BLaER1 treated with 17β-estradiol and CSF1 and Interleukin-3, amounts not matched to agents 10 nM and 100 nM (cell line): ENCODE data around the gene SLC9A8.
"Not testable (repeated sequence)": the region's sequence is repeated elsewhere in the genome, so short reads cannot be mapped to it uniquely, and the experiment has no call there.

Experiments
- H3K27ac ChIP-seq, 11 experiments: shearing (Covaris generic); formaldehyde crosslinking; 2 replicates each; pipeline ENCODE4 v1.8.1; 2022
- H3K27me3 ChIP-seq, 11 experiments: shearing (Covaris generic); formaldehyde crosslinking; 2 replicates each; pipeline ENCODE4 v1.8.1; 2022
- H3K36me3 ChIP-seq, 11 experiments: shearing (Covaris generic); formaldehyde crosslinking; 2 replicates each; pipeline ENCODE4 v1.8.1; 2022
- H3K4me1 ChIP-seq, 10 experiments: shearing (Covaris generic); formaldehyde crosslinking; 2 replicates each; pipeline ENCODE4 v1.8.1; 2022
- H3K4me2 ChIP-seq, 11 experiments: shearing (Covaris generic); formaldehyde crosslinking; 2 replicates each; pipeline ENCODE4 v1.8.1; 2022
- H3K4me3 ChIP-seq, 10 experiments: shearing (Covaris generic); formaldehyde crosslinking; 2 replicates each; pipeline ENCODE4 v1.8.1; 2022
- H3K9ac ChIP-seq, 11 experiments: shearing (Covaris generic); formaldehyde crosslinking; 2 replicates each; pipeline ENCODE4 v1.8.1; 2022
- H3K9me3 ChIP-seq, 11 experiments: shearing (Covaris generic); formaldehyde crosslinking; replicated peaks in 1 of 11; 2 replicates each; pipeline ENCODE4 v1.8.1; 2022
- H4K20me1 ChIP-seq, 11 experiments: shearing (Covaris generic); formaldehyde crosslinking; 2 replicates each; pipeline ENCODE4 v1.8.1; 2022
- Cebpa-rat ChIP-seq, 11 experiments: shearing (Covaris generic); IDR thresholded peaks; 2 replicates each; pipeline ENCODE4 v1.8.1; 2022

The SLC9A8 gene

GRCh38 chr20:49893242-49894072, 80.8 kb downstream of the SLC9A8 start:
- no peak for TF ChIP-seq Cebpa-rat (IDR thresholded peaks at IDR 0.05)
- Histone ChIP-seq H3K4me2 (peak overlapping the region in 8 of 11 experiments; percentile 13 to 92 (median 74); a peak in 11 of 22 replicates), H3K4me1 (peaks cover 51 to 74% (median 70%) of the 10 kb centered on the region in 10 experiments), H3K4me3 (no peak overlapping the region), H3K27ac (peak overlapping the region in 7 of 11 experiments; percentile 49 to 88 (median 79); a peak in 14 of 22 replicates), H3K27me3 (no peaks in the 10 kb centered on the region), H3K9me3 (peaks cover 0 to 9% (median 6%) of the 10 kb centered on the region in 11 experiments; a peak in 11 of 22 replicates), H3K36me3 (no peaks in the 10 kb centered on the region), H3K9ac (peak overlapping the region in 9 of 11 experiments; percentile 2 to 79 (median 27); a peak in 7 of 22 replicates), H4K20me1 (peaks cover 0 to 5% (median 0%) of the 10 kb centered on the region in 11 experiments; a peak in 2 of 22 replicates)

GRCh38 chr20:49894073-49894470, 81.4 kb downstream of the SLC9A8 start:
- Histone ChIP-seq H4K20me1 (peaks cover 0 to 5% (median 0%) of the 10 kb centered on the region in 11 experiments; a peak in 2 of 22 replicates), H3K4me2 (peak overlapping the region in 6 of 11 experiments; percentile 15 to 87 (median 48); a peak in 5 of 22 replicates), H3K9me3 (peaks cover 0 to 9% (median 6%) of the 10 kb centered on the region in 11 experiments; a peak in 11 of 22 replicates), H3K27me3 (no peaks in the 10 kb centered on the region), H3K27ac (peak overlapping the region in 5 of 11 experiments; percentile 49 to 88 (median 59); a peak in 6 of 22 replicates), H3K4me1 (peaks cover 45 to 68% (median 64%) of the 10 kb centered on the region in 10 experiments), H3K36me3 (no peaks in the 10 kb centered on the region), H3K4me3 (no peak overlapping the region), H3K9ac (0 out of 22 replicates have a peak overlapping the region, but pooled peaks of 1 of the 11 experiments have one; percentile 52)
- no peak for TF ChIP-seq Cebpa-rat (IDR thresholded peaks at IDR 0.05)

- not testable (repeated sequence) for H3K4me3 ChIP-seq, H3K27me3 ChIP-seq, H3K9me3 ChIP-seq, H4K20me1 ChIP-seq, H3K9ac ChIP-seq, H3K36me3 ChIP-seq
- Histone ChIP-seq H3K4me2 (peak overlapping the region in 7 of 11 experiments; percentile 5 to 50 (median 35); a peak in 8 of 22 replicates), H3K27ac (peak overlapping the region in 7 of 11 experiments; percentile 5 to 54 (median 34); a peak in 7 of 22 replicates), H3K4me1 (peaks cover 30 to 53% (median 49%) of the 10 kb centered on the region in 10 experiments)
Observed at GRCh38 chr20:49895474-49896093, 83.0 kb downstream of the SLC9A8 start.

- Histone ChIP-seq H3K4me3 (no peak overlapping the region), H3K4me2 (peak overlapping the region in 7 of 11 experiments; percentile 5 to 50 (median 35); a peak in 10 of 22 replicates), H3K36me3 (no peaks in the 10 kb centered on the region), H3K27ac (peak overlapping the region in 6 of 11 experiments; percentile 5 to 54 (median 40); a peak in 6 of 22 replicates), H3K27me3 (no peaks in the 10 kb centered on the region), H3K9me3 (peaks cover 0 to 9% (median 6%) of the 10 kb centered on the region in 11 experiments; a peak in 11 of 22 replicates), H3K9ac (no peak overlapping the region), H4K20me1 (peaks cover 0 to 5% (median 0%) of the 10 kb centered on the region in 11 experiments; a peak in 2 of 22 replicates), H3K4me1 (peaks cover 24 to 51% (median 44%) of the 10 kb centered on the region in 10 experiments)
- peak in 5 of 11 experiments; percentile 13 to 57 (median 45); a peak in 5 of 22 replicates for TF ChIP-seq Cebpa-rat (IDR thresholded peaks at IDR 0.05)
Observed at GRCh38 chr20:49896204-49896603, 83.6 kb downstream of the SLC9A8 start.

- Histone ChIP-seq H3K4me3 (no peak overlapping the region), H3K27me3 (no peaks in the 10 kb centered on the region), H3K9ac (no peak overlapping the region), H3K4me1 (peaks cover 0 to 22% (median 12%) of the 10 kb centered on the region in 10 experiments; a peak in 13 of 20 replicates), H3K36me3 (peaks cover 16 to 26% (median 20%) of the 10 kb centered on the region in 11 experiments), H4K20me1 (peaks cover 0 to 13% (median 7%) of the 10 kb centered on the region in 11 experiments; a peak in 12 of 22 replicates), H3K4me2 (no peak overlapping the region), H3K27ac (no peak overlapping the region), H3K9me3 (peaks cover 0 to 9% (median 6%) of the 10 kb centered on the region in 11 experiments; a peak in 11 of 22 replicates)
- no peak for TF ChIP-seq Cebpa-rat (IDR thresholded peaks at IDR 0.05)
Observed at GRCh38 chr20:49899541-49900383, 87.1 kb downstream of the SLC9A8 start.

GRCh38 chr20:49901588-49901987, 89.0 kb downstream of the SLC9A8 start:
- no peak overlapping the region for H3K4me3 ChIP-seq
- H3K9ac ChIP-seq: no peak overlapping the region
- peaks cover 0 to 11% (median 5%) of the 10 kb centered on the region in 10 experiments; a peak in 10 of 20 replicates for H3K4me1 ChIP-seq
- peaks cover 6 to 32% (median 24%) of the 10 kb centered on the region in 11 experiments; a peak in 15 of 22 replicates for H4K20me1 ChIP-seq
- 0 out of 22 replicates have a peak overlapping the region, but pooled peaks of 1 of the 11 experiments have one; percentile 13 for H3K27ac ChIP-seq
- H3K27me3 ChIP-seq: no peaks in the 10 kb centered on the region
- no peak for TF ChIP-seq Cebpa-rat (IDR thresholded peaks at IDR 0.05)
- peaks cover 0 to 9% (median 6%) of the 10 kb centered on the region in 11 experiments; a peak in 11 of 22 replicates for H3K9me3 ChIP-seq
- H3K4me2 ChIP-seq: no peak overlapping the region
- peaks cover 34 to 44% (median 38%) of the 10 kb centered on the region in 11 experiments for H3K36me3 ChIP-seq

GRCh38 chr20:49904440-49905214, 92.0 kb downstream of the SLC9A8 start:
- Histone ChIP-seq H4K20me1 (peaks cover 9 to 62% (median 44%) of the 10 kb centered on the region in 11 experiments; a peak in 20 of 22 replicates), H3K36me3 (peaks cover 60 to 74% (median 67%) of the 10 kb centered on the region in 11 experiments)

More at GRCh38 chr20:49904440-49905214, 92.0 kb downstream of the SLC9A8 start:
- Histone ChIP-seq H3K9me3 (no peaks in the 10 kb centered on the region), H3K4me3 (no peak overlapping the region), H3K27me3 (no peaks in the 10 kb centered on the region), H3K4me2 (no peak overlapping the region), H3K4me1 (peaks cover 0 to 9% (median 3%) of the 10 kb centered on the region in 10 experiments; a peak in 6 of 20 replicates), H3K9ac (no peak overlapping the region), H3K27ac (no peak overlapping the region)
- no peak for TF ChIP-seq Cebpa-rat (IDR thresholded peaks at IDR 0.05)
